GM18873 (cell line): ENCODE results near the gene PPFIBP2.

Experiments
- ATAC-seq: cut with Tn5 transposase; IDR thresholded peaks from one replicate; pipeline ENCODE4 v1.9.1; 2021; ENCODE audit warnings: mild to moderate bottlenecking, moderate library complexity, moderate number of reproducible peaks; ENCODE audit not compliant: unreplicated experiment, low FRiP score

The PPFIBP2 gene

GRCh38 chr11:7523416-7524210 lies 9.8 kb downstream of the PPFIBP2 start:
- no peak for ATAC-seq

- no peak for ATAC-seq
Measured at GRCh38 chr11:7524462-7525235, 10.8 kb downstream of the PPFIBP2 start.

- ATAC-seq: no peak
Measured at GRCh38 chr11:7525424-7525823, 11.6 kb downstream of the PPFIBP2 start.

GRCh38 chr11:7527029-7527428 lies 13.2 kb downstream of the PPFIBP2 start:
- ATAC-seq: no peak

- ATAC-seq: no peak
Measured at GRCh38 chr11:7528514-7529049, 14.8 kb downstream of the PPFIBP2 start.

- no peak for ATAC-seq
Measured at GRCh38 chr11:7530013-7530640, 16.3 kb downstream of the PPFIBP2 start.

- ATAC-seq: no peak
Measured at GRCh38 chr11:7531011-7531410, 17.2 kb downstream of the PPFIBP2 start.

GRCh38 chr11:7532405-7533145 lies 18.8 kb downstream of the PPFIBP2 start:
- no peak for ATAC-seq

GRCh38 chr11:7533199-7534041 lies 19.6 kb downstream of the PPFIBP2 start:
- no peak for ATAC-seq

GRCh38 chr11:7534042-7534378 lies 20.2 kb downstream of the PPFIBP2 start:
- peak; percentile 57 for ATAC-seq

- no peak for ATAC-seq
Measured at GRCh38 chr11:7536100-7536499, 22.3 kb downstream of the PPFIBP2 start.

- no peak for ATAC-seq
Measured at GRCh38 chr11:7537265-7537664, 23.5 kb downstream of the PPFIBP2 start.

GRCh38 chr11:7538031-7538430 lies 24.2 kb downstream of the PPFIBP2 start:
- no peak for ATAC-seq

- ATAC-seq: no peak
Measured at GRCh38 chr11:7538466-7539454, 25.0 kb downstream of the PPFIBP2 start.

GRCh38 chr11:7540830-7541555 lies 27.2 kb downstream of the PPFIBP2 start:
- no peak for ATAC-seq

- ATAC-seq: no peak
Measured at GRCh38 chr11:7543302-7543701, 29.5 kb downstream of the PPFIBP2 start.

- no peak for ATAC-seq
Measured at GRCh38 chr11:7544021-7544420, 30.2 kb downstream of the PPFIBP2 start.

GRCh38 chr11:7545611-7546010 lies 31.8 kb downstream of the PPFIBP2 start:
- no peak for ATAC-seq
